Measurements from ENCODE around the gene GBP5.
"Not testable (repeated sequence)": the region's sequence is repeated elsewhere in the genome, so short reads cannot be mapped to it uniquely, and the experiment has no call there.

Gene GBP5

GRCh38 chr1:89272269-89273041 lies at the start of gene GBP5:
Gene GBP5, minus strand, starts transcription at chr1:89272860. Its CDS starts 3,305 bp downstream, at chr1:89269555.
- peak; percentile 59 for DNase-seq

- no peak for DNase-seq
These were observed 49.7 kb upstream of the GBP5 start for GRCh38 chr1:89322402-89322801.

- no peak for DNase-seq
These were observed 39.9 kb upstream of the GBP5 start for GRCh38 chr1:89312572-89312971.

GRCh38 chr1:89311757-89312156 lies 39.1 kb upstream of the GBP5 start:
- DNase-seq, result peak; percentile 28

- DNase-seq, result no peak
These were observed 38.3 kb upstream of the GBP5 start for GRCh38 chr1:89310976-89311375.

- no peak for DNase-seq
These were observed 37.8 kb upstream of the GBP5 start for GRCh38 chr1:89310505-89310904.

- DNase-seq, result no peak
These were observed 37.2 kb upstream of the GBP5 start for GRCh38 chr1:89309828-89310227.

GRCh38 chr1:89306273-89306672 lies 33.6 kb upstream of the GBP5 start:
- no peak for DNase-seq

GRCh38 chr1:89305493-89305892 lies 32.8 kb upstream of the GBP5 start:
- DNase-seq, result no peak

GRCh38 chr1:89304572-89305230 lies 32.0 kb upstream of the GBP5 start:
- no peak for DNase-seq

GRCh38 chr1:89302697-89303332 lies 30.2 kb upstream of the GBP5 start:
- DNase-seq, result no peak

- peak; percentile 26 for DNase-seq
These were observed 27.2 kb upstream of the GBP5 start for GRCh38 chr1:89299739-89300463.

GRCh38 chr1:89298461-89298860 lies 25.8 kb upstream of the GBP5 start:
- DNase-seq, result no peak

- DNase-seq, result no peak
These were observed 22.5 kb upstream of the GBP5 start for GRCh38 chr1:89295187-89295586.

GRCh38 chr1:89291276-89291675 lies 18.6 kb upstream of the GBP5 start:
- no peak for DNase-seq

- DNase-seq, result no peak
These were observed 15.3 kb upstream of the GBP5 start for GRCh38 chr1:89288051-89288340.

GRCh38 chr1:89287181-89288050 lies 14.8 kb upstream of the GBP5 start:
- DNase-seq, result no peak

GRCh38 chr1:89286549-89287180 lies 14.0 kb upstream of the GBP5 start:
- DNase-seq, result peak; percentile 31

- peak; percentile 17 for DNase-seq
These were observed 13.2 kb upstream of the GBP5 start for GRCh38 chr1:89285745-89286380.

- not testable (repeated sequence) for DNase-seq
These were observed 11.6 kb upstream of the GBP5 start for GRCh38 chr1:89284078-89284763.

- no peak for DNase-seq
These were observed 8.1 kb upstream of the GBP5 start for GRCh38 chr1:89280766-89281165.

Data from CD4-positive, alpha-beta T cell treated with Interleukin-6 for 4 hours (primary cell).